ENCODE results near the gene RHOBTB3.

RHOBTB3 gene

GRCh38 chr5:95842854-95843544, 111.9 kb downstream of the RHOBTB3 start:
- no peak for DNase-seq

GRCh38 chr5:95843733-95844223, 112.6 kb downstream of the RHOBTB3 start:
- no peak for DNase-seq

GRCh38 chr5:95845391-95845790, 114.3 kb downstream of the RHOBTB3 start:
- DNase-seq = no peak

Measured in NCI-H2081 treated with DMSO at 0.1 percent for 48 hours (cell line).